ENCODE results near the gene TRIM44. TPM values are rescaled to one million over a fixed set of nuclear protein-coding genes. Genes with fewer than 3 reads are reported as not detected.

Gene TRIM44
- total and polyA plus RNA-seq, 10 of the 15 experiments (the other 5 are each of a cell fraction or from before 2014, with no cell fraction given), result 6.7 to 93.0 (median 27.6) TPM

DNA sequence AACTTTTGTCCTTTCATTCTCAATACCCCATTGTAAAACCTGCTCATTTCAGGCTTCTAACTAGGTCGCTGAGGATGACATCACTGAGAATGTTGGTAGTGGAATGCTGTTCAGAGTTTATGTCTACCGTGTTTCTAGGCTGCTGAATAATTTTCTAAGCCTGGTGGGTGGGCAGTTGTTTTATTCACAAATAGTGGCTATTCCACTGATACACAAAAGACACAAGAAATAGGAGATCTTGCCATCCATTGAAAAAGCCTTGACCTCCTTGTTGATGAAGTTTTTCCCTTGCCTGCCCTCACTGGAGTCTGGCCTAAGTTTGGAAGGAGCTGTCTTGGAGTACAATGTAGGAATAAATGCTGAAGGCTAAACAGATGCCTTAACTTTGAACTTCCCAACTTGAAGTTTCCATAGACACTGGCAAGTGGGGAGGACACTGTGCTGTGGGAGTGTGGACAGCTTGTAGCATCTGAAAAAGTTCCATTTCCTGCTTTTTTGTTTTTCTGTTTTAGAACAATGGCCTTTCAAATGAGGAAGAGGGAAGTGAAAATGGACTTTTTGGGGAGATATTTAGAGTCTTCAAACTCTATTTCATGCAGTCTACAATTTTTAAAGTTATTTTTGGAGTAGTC is 59.2 kb downstream of the TRIM44 start (continued):
- TF ChIP-seq, protein P1, sequence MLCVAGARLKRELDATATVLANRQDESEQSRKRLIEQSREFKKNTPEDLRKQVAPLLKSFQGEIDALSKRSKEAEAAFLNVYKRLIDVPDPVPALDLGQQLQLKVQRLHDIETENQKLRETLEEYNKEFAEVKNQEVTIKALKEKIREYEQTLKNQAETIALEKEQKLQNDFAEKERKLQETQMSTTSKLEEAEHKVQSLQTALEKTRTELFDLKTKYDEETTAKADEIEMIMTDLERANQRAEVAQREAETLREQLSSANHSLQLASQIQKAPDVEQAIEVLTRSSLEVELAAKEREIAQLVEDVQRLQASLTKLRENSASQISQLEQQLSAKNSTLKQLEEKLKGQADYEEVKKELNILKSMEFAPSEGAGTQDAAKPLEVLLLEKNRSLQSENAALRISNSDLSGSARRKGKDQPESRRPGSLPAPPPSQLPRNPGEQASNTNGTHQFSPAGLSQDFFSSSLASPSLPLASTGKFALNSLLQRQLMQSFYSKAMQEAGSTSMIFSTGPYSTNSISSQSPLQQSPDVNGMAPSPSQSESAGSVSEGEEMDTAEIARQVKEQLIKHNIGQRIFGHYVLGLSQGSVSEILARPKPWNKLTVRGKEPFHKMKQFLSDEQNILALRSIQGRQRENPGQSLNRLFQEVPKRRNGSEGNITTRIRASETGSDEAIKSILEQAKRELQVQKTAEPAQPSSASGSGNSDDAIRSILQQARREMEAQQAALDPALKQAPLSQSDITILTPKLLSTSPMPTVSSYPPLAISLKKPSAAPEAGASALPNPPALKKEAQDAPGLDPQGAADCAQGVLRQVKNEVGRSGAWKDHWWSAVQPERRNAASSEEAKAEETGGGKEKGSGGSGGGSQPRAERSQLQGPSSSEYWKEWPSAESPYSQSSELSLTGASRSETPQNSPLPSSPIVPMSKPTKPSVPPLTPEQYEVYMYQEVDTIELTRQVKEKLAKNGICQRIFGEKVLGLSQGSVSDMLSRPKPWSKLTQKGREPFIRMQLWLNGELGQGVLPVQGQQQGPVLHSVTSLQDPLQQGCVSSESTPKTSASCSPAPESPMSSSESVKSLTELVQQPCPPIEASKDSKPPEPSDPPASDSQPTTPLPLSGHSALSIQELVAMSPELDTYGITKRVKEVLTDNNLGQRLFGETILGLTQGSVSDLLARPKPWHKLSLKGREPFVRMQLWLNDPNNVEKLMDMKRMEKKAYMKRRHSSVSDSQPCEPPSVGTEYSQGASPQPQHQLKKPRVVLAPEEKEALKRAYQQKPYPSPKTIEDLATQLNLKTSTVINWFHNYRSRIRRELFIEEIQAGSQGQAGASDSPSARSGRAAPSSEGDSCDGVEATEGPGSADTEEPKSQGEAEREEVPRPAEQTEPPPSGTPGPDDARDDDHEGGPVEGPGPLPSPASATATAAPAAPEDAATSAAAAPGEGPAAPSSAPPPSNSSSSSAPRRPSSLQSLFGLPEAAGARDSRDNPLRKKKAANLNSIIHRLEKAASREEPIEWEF (IDR thresholded peaks at IDR 0.05; ENCODE audit: insufficient replicate concordance, low read depth, low read length), result no peak
- TF ChIP-seq NR2C2 (IDR thresholded peaks at IDR 0.05; ENCODE audit: borderline replicate concordance, control insufficient read depth, insufficient read length, low read depth) (no peak), SUZ12 (IDR thresholded peaks at IDR 0.05; ENCODE audit: unreplicated experiment) (no peak), SMAD5 (IDR thresholded peaks at IDR 0.05; ENCODE audit: low read depth) (no peak), MTA2 (IDR thresholded peaks at IDR 0.05; ENCODE audit: low read depth) (0 out of 2 replicates have a peak, but pooled peaks have one; percentile 9), ZZZ3 (IDR thresholded peaks at IDR 0.05; ENCODE audit: control insufficient read depth, insufficient read length, low read depth) (no peak), SUPT20H (IDR thresholded peaks at IDR 0.05; ENCODE audit: borderline replicate concordance, control insufficient read depth, low read depth, low read length) (no peak), NFIC (IDR thresholded peaks at IDR 0.05; ENCODE audit: low read depth, low read length) (peak; percentile 81), HDAC2 (IDR thresholded peaks at IDR 0.05) (no peak), BRCA1 (IDR thresholded peaks at IDR 0.05; ENCODE audit: low read depth, low read length) (no peak), BCL11A (IDR thresholded peaks at IDR 0.05; ENCODE audit: low read depth, low read length) (no peak), DPF2 (IDR thresholded peaks at IDR 0.05) (peak; percentile 79), STAT3 (IDR thresholded peaks at IDR 0.05; ENCODE audit: low read depth, low read length) (no peak), NFXL1 (IDR thresholded peaks at IDR 0.05; ENCODE audit: borderline replicate concordance) (no peak), NRF1 (conservative IDR thresholded peaks at IDR 0.05; ENCODE audit: low read depth, low read length) (no peak), CHD1 (IDR thresholded peaks at IDR 0.05; ENCODE audit: low read depth, low read length) (no peak)
- TF ChIP-seq, protein P2, sequence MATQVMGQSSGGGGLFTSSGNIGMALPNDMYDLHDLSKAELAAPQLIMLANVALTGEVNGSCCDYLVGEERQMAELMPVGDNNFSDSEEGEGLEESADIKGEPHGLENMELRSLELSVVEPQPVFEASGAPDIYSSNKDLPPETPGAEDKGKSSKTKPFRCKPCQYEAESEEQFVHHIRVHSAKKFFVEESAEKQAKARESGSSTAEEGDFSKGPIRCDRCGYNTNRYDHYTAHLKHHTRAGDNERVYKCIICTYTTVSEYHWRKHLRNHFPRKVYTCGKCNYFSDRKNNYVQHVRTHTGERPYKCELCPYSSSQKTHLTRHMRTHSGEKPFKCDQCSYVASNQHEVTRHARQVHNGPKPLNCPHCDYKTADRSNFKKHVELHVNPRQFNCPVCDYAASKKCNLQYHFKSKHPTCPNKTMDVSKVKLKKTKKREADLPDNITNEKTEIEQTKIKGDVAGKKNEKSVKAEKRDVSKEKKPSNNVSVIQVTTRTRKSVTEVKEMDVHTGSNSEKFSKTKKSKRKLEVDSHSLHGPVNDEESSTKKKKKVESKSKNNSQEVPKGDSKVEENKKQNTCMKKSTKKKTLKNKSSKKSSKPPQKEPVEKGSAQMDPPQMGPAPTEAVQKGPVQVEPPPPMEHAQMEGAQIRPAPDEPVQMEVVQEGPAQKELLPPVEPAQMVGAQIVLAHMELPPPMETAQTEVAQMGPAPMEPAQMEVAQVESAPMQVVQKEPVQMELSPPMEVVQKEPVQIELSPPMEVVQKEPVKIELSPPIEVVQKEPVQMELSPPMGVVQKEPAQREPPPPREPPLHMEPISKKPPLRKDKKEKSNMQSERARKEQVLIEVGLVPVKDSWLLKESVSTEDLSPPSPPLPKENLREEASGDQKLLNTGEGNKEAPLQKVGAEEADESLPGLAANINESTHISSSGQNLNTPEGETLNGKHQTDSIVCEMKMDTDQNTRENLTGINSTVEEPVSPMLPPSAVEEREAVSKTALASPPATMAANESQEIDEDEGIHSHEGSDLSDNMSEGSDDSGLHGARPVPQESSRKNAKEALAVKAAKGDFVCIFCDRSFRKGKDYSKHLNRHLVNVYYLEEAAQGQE (IDR thresholded peaks at IDR 0.05; ENCODE audit: low read depth, low read length), result no peak
- TF ChIP-seq, protein P3, sequence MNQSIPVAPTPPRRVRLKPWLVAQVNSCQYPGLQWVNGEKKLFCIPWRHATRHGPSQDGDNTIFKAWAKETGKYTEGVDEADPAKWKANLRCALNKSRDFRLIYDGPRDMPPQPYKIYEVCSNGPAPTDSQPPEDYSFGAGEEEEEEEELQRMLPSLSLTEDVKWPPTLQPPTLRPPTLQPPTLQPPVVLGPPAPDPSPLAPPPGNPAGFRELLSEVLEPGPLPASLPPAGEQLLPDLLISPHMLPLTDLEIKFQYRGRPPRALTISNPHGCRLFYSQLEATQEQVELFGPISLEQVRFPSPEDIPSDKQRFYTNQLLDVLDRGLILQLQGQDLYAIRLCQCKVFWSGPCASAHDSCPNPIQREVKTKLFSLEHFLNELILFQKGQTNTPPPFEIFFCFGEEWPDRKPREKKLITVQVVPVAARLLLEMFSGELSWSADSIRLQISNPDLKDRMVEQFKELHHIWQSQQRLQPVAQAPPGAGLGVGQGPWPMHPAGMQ (IDR thresholded peaks at IDR 0.05; ENCODE audit: borderline replicate concordance), result no peak
- TF ChIP-seq, protein P4, sequence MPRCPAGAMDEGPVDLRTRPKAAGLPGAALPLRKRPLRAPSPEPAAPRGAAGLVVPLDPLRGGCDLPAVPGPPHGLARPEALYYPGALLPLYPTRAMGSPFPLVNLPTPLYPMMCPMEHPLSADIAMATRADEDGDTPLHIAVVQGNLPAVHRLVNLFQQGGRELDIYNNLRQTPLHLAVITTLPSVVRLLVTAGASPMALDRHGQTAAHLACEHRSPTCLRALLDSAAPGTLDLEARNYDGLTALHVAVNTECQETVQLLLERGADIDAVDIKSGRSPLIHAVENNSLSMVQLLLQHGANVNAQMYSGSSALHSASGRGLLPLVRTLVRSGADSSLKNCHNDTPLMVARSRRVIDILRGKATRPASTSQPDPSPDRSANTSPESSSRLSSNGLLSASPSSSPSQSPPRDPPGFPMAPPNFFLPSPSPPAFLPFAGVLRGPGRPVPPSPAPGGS (IDR thresholded peaks at IDR 0.05; ENCODE audit: borderline replicate concordance, insufficient read depth, low read depth, low read length, poor library complexity, severe bottlenecking), result no peak
